G401 (cell line): ENCODE results near the gene TUBGCP6. TPM values are rescaled to one million over a fixed set of nuclear protein-coding genes. Genes with fewer than 3 reads are reported as not detected.
"Not testable (repeated sequence)": the region's sequence is repeated elsewhere in the genome, so short reads cannot be mapped to it uniquely, and the experiment has no call there.

Experiments
- DNase-seq: peaks from one replicate; pipeline ENCODE4 v3.0.0-alpha.2; 2015; ENCODE audit warnings: low spot score
- in situ Hi-C: cut with HindIII; loops from 2 replicates; pipeline ENCODE4 v1.10.0; 2016; ENCODE audit warnings: low sequenced_read_pairs, mixed read lengths
- total RNA-seq: library from RNA; depleted of rRNA; stranded (reverse); fragments of >200 nt; shearing (Covaris generic); gene quantifications from 2 replicates; pipeline ENCODE4 v1.2.3, GENCODE V29; 2014

Gene TUBGCP6
- total RNA-seq, 1 experiment from 2014 or later = 15.1 TPM

DNA sequence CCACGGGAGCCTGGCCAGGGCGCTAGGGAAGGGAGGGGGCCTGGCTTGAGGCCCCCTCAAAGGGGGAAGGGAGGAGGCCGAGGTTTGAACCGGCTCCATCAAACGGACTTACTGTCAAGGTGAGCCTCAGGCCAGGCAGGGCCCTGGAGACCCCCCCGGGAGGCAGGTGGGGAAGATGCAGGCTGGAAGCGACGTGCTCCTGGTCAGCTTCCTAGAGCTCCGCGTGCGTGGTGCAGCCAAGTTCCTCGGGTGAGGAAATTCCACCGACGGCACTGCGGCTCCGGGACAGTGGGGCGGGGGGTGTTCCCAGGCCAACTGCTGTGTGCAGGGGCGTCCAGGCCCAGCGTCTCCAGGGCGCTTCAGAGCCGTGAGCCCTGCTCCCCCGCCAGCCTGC is 66.4 kb downstream of the TUBGCP6 start:
- DNase-seq = no peak
- in situ Hi-C loops = no loop called here

DNA sequence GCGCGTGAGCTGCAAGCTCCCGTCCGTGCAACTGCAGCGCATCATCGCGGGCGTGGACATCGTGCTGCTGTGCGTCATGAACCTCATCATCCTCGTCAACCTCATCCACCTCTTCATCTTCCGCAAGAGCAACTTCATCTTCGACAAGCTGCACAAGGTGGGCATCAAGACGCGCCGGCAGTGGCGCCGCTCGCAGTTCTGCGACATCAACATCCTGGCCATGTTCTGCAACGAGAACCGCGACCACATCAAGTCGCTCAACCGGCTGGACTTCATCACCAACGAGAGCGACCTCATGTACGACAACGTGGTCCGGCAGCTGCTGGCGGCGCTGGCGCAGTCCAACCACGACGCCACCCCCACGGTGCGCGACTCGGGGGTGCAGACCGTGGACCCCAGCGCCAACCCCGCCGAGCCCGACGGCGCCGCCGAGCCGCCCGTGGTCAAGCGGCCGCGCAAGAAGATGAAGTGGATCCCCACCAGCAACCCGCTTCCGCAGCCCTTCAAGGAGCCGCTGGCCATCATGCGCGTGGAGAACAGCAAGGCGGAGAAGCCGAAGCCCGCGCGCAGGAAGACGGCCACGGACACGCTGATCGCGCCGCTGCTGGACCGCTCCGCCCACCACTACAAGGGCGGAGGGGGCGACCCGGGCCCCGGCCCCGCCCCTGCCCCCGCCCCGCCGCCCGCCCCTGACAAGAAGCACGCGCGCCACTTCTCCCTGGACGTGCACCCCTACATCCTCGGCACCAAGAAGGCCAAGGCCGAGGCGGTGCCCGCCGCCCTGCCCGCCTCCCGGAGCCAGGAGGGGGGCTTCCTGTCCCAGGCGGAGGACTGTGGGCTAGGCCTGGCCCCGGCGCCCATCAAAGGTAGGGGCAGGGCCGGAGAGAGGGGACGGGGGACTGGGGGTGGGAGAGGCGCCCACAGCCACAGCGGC is 67.0 kb downstream of the TUBGCP6 start:
- in situ Hi-C loops = no loop called here
- no peak for DNase-seq

DNA sequence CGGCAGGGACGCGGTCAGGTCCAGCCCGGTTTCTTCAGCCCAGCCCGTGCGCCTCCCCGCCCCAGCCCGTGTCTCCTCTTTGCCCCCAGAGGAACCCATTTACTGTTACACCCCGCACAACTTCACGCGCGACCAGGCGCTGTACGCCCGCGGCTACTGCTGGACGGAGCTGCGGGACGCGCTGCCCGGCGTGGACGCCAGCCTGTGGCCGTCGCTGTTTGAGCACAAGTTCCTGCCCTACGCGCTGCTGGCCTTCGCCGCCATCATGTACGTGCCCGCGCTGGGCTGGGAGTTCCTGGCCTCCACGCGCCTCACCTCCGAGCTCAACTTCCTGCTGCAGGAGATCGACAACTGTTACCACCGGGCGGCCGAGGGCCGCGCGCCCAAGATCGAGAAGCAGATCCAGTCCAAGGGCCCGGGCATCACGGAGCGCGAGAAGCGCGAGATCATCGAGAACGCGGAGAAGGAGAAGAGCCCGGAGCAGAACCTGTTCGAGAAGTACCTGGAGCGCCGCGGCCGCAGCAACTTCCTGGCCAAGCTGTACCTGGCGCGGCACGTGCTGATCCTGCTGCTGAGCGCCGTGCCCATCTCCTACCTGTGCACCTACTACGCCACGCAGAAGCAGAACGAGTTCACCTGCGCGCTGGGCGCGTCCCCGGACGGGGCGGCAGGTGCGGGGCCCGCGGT is 67.8 kb downstream of the TUBGCP6 start:
- DNase-seq = no peak
- in situ Hi-C loops = no loop called here

DNA sequence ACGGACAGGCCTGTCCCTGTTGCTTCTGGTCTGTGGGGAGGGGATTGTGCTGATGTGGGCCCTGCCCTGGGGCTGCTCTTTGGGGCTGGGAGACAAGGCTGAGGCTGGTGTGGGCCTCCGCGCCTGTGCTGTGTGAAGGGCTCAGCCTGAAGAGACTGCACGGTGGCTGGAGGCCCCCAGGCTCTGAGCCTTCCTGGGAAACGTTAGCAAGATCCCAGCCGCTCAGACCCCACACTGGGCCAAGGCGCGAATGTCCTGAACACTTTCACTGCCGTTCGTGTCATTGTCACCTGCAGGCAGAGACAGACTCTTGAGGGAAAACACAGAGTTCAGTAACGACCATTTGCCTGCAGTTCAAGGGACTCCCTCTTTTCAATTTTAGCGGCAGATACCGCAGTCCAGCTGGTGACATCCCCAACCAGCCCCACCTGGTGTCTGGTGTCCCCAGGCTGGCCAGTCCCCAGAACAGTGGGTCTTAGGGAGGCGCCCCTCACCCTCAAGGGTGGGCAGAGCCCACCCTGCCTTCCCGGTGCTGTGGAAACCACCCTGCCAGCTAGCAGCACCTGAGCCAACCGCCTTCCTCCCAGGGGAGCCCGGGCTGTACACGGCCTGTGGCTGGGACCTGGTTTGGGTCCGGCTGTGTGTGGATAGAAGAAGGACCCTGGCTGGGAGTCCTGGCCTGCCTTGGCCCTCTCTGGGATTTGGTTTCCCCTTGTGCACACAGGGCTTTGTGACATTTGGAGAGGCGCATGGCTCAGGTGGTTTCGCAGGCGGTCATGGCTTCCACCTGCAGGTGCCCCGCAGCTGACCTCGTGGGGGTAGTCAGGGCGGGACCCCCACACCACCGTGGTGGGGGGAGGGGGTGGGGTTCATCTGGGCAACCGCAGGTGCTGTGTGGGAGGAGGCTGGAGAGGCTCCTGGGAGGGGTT is 68.6 kb downstream of the TUBGCP6 start:
- no peak for DNase-seq
- in situ Hi-C loops = no loop called here

DNA sequence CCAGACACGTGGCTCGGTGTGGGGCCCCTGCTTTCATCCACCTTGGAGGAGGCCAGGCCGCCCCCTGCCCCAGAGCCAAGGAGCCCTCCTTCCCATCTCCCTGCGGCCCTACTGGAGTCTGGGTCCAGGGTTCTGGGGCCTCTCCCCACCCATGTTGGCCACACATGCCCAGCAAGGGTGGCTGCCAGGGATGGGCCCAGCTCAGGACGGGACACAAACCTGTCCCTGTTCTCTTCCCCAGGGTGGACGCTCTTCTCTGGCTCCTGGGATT is 69.7 kb downstream of the TUBGCP6 start:
- in situ Hi-C loops = no loop called here
- DNase-seq = no peak

DNA sequence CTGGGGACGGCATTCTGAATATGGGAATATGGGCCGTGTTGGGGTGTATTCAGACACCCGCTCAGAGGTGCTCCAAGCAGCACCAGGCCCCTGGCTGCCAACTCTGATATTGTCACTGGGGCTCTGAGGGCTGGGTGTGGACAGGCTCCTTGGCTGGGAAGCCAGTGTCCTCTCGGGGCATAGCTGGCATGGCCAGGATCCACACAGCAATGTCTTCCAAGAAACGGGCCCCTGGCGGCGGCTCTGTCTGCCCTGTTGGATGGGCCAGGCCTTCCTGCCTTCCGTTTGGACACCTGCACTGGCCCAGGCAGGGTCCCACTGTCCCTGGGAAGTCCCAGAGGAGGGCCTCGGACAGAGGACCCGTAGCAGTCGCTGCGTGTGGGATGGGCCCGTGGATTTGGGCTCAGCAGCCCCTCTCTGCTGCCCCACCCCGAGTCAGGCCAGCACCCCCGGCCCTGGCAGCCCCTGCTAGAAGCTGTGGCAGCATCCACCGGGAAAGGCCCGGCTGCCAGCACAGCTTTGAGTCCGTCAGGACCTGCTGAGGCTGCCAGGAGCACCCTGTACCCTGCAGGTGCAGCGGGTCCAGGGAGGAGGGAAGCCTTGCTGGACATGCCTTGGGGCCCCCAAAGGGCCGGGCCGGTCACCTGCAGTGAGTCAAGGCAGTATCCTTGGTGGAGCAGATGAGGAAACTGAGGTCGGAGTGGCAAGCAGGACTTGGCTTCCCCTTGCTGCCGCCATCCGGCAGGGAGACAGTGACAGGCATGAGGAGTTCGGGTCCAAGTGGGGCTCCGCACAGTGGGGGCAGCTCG is 70.2 kb downstream of the TUBGCP6 start:
- in situ Hi-C loops = no loop called here
- DNase-seq = peak; percentile 91

DNA sequence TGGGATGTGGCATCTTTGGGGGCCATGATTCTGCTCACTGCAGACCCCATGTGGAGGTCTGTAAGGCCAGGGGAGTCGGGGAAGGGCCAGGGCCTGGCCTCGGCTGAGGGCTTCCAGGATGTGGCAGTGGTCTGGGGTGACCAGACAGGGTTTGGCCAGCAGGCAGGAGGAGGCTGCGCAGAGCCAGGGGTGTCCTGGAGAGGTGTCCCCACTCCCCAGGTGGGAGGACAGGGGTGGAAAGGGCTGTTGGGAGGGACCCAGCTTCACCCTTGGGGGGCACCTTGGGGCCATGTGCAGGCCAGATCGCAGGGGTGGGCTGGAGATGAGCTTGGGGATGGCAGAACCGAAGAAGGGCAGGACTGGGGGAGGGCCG is 70.9 kb downstream of the TUBGCP6 start:
- in situ Hi-C loops = no loop called here
- no peak for DNase-seq

DNA sequence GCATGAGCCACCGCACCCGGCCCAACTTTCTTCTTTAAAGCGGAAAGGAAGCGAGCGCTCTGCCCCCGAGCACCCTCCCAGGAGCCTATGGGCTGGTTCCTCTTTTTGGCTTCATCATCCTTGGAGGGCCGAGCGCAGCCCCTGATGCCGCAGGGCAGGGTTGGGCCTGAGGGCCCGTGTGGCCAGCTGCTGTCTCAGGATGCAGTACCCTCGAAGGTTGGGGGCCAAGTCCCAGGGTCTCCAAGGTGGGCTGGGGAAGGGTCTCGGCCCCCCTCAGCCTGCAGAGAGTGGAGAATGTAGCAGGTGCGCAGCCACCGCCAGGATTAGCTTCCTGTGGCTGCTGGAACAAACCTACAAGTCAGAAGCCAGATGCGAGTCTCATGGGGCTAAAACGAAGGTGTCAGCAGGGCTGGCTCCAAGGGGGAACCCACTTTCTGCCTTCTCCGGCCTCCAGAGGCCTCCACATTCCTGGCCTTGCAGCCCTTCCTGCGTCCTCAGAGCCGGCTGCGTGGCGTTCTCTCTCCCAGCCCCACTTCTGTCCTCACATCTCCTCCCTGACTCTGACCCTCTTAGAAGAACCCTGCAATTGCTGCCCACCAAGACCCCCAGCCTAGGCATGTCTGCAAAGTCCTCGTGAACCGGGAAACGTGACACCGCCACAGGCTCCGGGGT is 71.4 kb downstream of the TUBGCP6 start:
- in situ Hi-C loops = no loop called here
- DNase-seq = no peak

DNA sequence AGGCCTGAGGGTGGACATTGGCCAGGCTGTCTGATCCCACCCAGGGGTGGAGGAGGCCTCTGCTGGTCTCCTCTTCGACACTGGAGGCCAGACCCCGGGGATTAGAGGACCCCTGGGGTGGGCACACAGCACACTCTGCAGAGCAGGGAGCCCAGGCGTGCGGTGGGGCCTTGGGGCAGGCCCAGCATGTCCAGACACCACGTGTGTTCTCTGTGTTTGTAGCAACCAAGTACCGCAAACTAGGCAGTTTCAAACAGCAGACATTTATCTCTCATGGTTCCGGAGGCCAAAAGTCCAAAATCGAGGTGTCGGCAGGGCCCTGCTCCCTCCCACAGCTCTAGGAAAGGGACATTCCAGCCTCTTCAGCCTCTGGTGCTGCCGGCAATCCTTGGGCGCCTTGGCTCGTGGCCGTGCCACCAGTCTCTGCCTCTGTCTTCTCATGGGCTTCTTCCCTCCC is 72.8 kb downstream of the TUBGCP6 start:
- in situ Hi-C loops = no loop called here

DNA sequence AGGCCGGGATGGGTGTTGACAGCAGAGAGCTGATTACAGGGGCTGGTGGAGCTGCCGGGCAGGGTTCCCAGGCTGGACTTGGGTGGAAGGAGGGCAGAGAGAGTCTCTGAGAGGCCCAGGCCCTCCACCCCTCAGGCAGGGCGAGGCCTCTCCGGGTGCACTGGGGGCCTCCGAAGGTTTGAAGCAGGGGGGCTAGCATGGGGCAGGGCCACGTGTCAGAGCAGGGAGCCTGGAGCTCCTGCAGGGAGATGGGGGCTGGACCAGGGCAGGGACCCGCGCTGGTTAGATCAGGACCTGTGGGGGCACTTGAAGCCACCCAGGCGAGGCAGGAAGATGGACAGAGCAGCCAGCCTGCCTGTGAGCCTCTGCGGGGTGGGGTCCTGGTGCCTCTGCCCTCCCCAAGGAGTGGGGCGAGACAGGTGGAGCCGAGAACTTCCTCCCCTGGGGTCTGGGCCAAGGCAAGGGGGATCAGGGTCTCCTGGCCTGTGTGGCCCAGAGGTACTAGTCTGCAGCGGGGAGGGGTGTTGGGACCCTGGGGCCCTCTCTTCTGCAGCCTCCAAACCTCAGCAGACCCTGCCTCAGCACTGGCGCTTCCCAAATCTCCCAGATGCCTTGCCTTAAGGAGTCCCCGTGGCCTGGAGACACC is 73.4 kb downstream of the TUBGCP6 start:
- peak; percentile 58 for DNase-seq
- in situ Hi-C loops = no loop called here

More for the DNA sequence above, 72.8 kb downstream of the TUBGCP6 start:
- no peak for DNase-seq

DNA sequence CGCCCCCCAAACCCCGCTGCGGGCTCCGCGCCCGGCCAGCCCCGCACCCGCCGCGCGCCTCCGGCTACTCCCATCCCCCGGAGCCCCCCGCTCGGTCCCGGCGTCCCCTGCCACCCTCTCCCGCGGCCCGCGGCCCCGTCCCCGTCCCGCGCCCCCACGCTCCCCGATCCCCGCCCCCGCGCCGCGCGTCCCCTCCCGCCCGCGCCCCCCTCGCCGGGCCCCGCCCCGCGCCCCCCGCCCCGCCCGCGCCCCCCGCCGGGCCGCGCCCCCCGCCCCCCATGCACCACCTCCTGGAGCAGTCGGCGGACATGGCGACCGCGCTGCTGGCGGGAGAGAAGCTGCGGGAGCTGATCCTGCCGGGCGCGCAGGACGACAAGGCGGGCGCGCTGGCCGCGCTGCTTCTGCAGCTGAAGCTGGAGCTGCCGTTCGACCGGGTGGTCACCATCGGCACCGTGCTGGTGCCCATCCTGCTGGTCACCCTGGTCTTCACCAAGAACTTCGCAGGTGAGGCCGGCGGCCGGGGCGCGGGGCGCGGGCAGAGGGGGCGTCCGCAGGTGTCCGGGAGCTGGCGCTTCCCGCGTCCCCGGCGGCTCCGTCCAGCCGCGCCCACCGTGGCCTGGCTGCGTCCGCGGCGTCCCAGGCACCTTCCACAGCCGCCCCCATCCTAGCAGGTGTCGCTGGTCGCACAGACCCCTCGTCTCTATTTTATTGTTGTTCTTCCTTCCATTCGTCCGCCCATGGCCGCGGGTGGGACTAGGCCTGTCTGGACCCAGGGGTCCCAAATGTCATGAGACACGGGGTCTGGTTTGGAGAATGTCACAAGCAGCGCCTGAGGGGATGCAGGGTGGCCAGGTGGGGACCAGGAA is 74.1 kb downstream of the TUBGCP6 start, which contains the start of gene PANX2:
PANX2 (plus strand) TSS at position 279 of the 866 bp plus-strand sequence; CDS start at position 279, 0 bp downstream.
- DNase-seq = no peak

DNA sequence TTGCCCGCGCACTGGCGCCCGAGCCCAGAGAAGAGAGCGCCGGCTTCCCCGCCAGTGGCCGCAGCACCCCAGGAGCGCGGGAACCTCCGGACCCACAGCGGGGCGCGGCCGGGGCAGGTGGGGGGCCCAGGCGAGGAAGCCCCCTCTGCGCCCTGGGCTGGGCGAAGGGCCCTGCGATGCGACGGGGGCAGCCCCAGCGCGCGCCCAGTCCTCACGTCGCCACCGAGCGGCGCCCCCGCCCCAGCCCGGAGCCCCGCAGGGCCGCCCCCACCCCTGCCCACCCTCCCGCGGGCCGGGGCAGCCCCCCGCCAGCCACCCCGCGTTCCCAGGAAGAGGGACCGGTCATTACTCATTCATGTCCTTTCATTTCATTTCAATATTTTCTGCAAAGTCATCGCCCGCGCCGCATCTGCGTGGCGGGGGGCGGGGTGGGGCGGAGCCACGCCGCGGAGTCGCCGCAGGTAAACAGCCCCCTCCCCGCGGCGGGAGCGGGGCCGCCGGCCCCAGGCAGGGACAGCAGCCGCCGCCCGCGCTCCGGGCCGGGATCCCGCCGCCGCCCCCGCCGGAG is 75.0 kb downstream of the TUBGCP6 start:
- in situ Hi-C loops = no loop called here
- no peak for DNase-seq

More for the DNA sequence above, 74.1 kb downstream of the TUBGCP6 start, which contains the start of gene PANX2:
- in situ Hi-C loops = no loop called here

DNA sequence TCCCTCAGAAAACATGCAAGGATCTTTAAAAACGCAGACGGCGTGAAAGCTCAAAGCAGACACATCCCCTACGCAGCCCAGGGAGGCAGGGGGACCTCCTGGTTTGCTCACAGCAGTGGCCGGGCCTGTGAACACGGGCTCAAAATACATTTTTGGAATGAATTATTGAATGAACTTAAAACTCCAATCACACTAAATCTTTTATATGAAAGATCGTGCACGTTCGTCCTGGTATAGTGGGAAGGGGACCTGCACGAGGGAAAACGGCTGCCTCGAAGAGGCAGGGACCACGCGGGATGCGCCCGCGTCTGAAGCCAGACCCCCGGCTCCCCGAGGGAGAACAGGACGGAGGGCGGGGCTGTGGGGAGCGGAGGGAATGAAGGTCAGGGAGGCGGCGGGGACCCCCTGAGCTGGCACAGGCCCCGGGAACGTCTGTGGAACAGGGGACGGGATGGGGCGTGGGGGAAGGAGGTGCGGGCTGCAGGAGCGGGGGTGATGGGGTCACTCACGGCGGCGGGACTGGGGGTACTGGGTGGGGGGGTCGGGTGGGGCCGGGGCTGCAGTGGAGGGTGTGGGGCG is 75.6 kb downstream of the TUBGCP6 start:
- DNase-seq = no peak

DNA sequence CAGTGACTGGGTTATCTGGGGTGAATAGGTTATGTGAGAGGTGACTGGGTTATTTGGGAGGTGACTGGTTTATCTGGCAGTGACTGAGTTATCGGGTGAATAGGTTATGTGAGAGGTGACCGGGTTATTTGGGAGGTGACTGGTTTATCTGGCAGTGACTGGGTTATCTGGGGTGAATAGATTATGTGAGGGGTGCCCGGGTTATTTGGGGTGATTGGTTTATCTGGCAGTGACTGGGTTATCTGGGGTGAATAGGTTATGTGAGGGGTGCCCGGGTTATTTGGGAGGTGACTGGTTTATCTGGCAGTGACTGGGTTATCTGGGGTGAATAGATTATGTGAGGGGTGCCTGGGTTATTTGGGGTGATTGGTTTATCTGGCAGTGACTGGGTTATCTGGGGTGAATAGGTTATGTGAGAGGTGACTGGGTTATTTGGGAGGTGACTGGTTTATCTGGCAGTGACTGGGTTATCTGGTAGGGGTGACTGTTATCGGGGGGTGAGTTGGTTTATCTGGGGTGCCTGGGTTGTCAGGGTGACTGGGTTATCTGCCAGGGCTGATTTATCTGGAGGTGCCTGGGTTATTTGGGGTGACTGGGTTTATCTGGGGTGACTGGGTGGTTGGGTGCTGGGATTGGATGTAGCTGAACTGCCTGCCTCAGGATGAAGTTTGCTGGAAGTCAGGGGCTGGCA is 76.2 kb downstream of the TUBGCP6 start:
- DNase-seq = not testable (repeated sequence)

More for the DNA sequence above, 75.6 kb downstream of the TUBGCP6 start:
- in situ Hi-C loops = no loop called here

DNA sequence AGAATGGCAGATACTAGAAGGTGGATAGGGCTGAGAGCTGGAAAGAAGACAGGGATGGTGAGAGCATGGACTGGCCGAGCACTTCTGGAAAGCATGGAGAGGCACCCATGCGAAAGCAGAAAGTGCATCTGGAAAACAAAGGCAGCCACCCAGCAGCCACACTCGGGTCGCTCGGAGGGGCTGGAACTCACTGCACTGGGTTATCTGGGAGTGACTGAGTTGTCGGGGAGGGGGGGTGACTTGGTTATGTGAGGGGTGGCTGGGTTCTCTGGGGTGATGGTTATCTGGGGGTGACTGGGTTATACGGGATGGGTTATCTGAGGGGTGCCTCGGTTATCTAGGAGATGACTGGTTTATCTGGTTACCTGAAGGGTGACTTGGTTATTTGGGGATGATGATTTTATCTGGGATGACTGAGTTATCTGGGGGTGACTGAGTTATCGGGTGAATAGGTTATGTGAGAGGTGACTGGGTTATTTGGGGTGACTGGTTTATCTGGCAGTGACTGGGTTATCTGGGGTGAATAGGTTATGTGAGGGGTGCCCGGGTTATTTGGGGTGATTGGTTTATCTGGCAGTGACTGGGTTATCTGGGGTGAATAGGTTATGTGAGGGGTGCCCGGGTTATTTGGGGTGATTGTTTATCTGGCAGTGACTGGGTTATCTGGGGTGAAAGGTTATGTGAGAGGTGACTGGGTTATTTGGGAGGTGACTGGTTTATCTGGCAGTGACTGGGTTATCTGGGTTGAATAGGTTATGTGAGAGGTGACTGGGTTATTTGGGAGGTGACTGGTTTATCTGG is 76.9 kb downstream of the TUBGCP6 start:
- no peak for DNase-seq
- in situ Hi-C loops = no loop called here

More for the DNA sequence above, 76.2 kb downstream of the TUBGCP6 start:
- in situ Hi-C loops = not testable (repeated sequence)
